ENCODE measurements around the gene ZNF57.
"Not testable (repeated sequence)": the region's sequence is repeated elsewhere in the genome, so short reads cannot be mapped to it uniquely, and the experiment has no call there.

Gene ZNF57

DNA sequence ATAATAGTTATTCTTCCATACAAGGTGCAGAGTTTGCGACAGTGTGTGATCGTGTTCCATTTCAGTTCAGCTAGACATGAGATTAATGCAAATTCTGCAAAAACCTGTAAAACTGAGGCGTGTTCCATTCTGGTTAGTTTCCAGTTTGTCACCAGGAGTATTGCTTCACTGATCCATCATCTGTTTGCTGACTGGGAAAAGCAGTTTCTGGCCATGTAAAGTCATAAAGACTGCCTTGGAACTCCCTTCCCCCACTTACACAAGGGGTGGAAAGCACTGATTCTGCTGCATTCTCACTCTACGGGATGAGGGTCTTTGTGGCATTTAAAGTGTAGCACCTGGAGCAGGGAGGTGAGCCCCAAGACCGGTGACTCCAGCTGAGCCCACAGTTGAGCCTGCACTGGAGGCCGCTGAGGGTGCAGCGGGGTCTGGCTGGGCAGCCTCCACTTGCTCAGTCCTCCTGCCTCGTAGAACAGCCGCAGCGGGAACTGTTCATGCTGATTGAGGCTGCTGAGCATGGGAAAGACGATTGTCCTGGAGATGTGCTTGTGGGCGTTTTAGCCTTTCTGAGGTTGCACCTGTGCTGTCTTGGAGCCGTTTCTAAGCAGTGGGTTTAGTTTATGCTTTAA, 2.0 kb downstream of the ZNF57 start:
- DNase-seq = no peak

DNA sequence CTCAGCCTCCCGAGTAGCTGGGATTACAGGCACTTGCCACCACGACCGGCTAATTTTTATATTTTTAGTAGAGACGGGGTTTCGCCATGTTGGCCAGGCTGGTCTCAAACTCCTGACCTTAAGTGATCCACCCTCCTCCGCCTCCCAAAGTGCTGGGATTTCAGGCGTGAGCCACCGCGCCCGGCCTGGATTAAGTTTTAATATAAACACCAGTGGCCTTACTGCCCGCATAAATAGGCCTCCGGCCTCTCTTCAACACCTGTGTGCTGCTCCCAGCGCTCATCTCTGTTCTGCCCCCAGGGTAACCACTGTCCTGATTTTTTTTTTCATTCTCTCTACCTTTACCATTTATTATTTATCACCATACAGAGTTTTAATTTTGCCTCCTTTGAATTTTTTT, 2.6 kb downstream of the ZNF57 start:
- not testable (repeated sequence) for DNase-seq

DNA sequence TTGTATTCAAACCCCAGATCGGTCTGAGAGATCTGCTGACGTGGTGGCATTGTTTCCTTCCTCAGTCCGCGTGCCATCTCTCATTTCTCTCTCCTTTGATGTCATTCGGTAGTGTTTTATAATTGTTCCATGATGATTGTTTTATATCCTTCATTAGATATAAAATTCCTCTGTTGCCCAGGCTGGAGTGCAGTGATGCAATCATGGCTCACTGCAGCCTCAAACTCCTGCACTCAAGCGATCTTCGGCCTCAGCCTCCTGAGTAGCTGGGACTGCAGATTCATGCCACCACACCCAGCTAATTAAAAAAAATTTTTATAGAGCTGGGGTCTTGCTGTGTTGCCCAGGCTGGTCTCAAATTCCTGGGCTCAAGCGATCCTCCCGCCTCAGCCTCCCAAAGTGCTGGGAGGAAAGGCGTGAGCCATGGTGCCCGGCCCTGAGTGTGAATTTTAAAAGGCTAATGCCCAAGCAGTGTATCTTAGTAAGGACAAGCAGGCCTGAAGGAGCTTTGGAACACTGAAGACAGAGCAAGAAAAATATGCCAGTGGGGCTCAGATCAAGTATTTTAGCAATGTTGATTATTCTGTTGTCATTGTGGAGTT, 5.3 kb downstream of the ZNF57 start:
- DNase-seq = no peak

DNA sequence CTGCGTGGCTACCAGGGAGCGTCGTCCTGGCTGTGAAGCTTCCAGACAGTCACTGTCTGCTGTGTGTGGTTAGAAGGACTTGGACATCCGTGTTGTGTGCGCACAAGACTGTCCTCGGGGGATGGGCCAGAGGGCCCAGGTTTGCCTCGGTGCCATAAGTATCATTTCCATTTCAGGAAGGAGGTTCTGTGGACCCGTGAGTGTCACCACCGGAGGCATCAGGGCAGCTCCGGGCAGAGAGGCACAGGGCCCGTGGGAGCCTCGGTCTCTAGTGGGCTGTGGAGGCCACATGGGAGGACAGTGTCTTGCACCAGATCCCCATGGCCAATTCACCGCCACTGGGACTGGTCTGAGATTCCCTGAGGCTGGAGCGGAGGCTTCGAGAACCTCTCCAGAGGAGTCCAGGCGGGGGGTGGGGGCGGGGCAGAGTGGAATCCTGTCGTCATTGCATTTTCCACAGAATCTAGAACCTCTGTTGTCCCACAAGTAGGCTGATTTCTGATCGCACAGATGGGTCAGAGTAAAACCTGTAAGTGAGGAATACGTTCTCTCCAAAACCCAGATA, 6.0 kb downstream of the ZNF57 start:
- DNase-seq = no peak

DNA sequence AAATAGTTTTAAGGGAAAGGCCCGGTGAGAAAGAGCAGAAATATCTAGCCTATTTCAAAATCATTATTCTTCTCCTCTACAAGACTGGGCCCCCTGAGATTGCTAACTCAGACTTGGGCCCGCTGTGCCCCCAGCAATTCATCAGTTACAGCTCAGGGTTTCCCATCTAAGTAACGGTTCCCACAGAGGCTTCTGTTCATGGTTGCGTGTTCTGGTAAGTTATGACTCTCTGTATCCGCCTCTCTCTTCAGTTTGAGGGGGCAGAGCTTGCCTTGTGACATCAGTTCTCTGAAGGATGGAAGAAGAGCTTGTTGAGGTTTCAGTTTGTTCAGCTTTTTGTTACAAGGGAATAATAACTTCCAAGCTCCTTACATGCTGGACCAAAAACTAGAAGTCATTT, 11.6 kb downstream of the ZNF57 start:
- DNase-seq = no peak

DNA sequence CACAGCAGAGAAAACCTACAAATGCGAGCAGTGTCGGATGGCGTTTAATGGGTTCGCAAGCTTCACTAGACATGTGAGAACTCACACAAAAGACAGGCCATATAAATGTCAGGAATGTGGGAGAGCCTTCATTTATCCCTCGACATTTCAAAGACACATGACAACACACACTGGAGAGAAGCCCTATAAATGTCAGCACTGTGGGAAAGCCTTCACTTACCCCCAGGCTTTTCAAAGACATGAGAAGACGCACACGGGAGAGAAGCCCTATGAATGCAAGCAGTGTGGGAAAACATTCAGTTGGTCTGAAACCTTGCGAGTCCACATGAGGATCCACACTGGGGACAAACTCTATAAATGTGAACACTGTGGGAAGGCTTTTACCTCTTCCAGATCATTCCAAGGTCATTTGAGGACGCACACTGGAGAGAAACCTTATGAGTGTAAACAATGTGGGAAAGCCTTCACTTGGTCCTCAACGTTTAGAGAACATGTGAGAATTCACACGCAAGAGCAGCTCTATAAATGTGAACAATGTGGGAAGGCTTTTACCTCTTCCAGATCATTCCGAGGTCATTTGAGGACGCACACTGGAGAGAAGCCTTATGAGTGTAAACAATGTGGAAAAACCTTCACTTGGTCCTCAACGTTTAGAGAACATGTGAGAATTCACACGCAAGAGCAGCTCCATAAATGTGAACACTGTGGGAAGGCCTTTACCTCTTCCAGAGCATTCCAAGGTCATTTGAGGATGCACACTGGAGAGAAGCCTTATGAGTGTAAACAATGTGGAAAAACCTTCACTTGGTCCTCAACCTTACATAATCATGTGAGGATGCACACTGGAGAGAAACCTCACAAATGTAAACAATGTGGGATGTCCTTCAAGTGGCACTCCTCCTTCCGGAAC, 16.8 kb downstream of the ZNF57 start:
- DNase-seq = no peak

DNA sequence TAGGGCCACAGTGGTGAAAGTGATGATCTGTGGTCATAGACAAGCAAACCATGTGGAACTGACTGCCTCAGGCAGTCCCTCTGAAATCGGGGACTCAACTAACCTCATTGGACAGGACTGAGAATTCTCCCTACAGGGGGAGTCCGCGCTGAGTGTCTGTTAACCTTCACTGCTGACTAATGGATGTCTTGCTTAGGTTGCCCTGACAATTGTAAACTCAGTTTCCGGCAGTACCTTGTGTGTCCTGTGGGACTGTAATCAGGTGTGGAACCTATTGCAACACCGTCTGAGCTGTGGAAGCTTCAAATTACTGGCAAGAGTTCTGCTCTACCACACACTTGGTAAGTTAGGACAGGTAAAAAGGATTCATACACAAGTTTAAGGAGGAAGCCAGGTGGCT, 22.3 kb downstream of the ZNF57 start:
- DNase-seq = no peak

DNA sequence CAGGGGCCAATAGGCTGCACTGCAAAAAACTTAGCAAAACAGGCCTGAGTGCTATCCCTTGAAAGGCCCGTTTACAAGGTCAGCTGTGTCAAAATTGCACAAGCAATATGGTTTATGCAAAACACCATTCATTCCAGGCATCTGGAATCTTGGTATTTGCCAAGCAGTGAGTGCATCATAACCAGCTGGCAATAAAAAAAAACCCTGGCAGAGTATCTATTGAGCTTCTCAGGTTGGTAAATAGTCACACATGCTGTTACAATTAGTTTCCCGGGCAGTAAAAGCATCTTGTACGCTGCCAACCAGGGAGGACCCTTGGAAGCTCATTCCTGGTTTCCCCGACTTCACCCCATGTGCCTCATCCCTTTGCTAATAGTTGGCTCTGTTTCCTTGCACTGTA, 22.8 kb downstream of the ZNF57 start:
- no peak for DNase-seq

DNA sequence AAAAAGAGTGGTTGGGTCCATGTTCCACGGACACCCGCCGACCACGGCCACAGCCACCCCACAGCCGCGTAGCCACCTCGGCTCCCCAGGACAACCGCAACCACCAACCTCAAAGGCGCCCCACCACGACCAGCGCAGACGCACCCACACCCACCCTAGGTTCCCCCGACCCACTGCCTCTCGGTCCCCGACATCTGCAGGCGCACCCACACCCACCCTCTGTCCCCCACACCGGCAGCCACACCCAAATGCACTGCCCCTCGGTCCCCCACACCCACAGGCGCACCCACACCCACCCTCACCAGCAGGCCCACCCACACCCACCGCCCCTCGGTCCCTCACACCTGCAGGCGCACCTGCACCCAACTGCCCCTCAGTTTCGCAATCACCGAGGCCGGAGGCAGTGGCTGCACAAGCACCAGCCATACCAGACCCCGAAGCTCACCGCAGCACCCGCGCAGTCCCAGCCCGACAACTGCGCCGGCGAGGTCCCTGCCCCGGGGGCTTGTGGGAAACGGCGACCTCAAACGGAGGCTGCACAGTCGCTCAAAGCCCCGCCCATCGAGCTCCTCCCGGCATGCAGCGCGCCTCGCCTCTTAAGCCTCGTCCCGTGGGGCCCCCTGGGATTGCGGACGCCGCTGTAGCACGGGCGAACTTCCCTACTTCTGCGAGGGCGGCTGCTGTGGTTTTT, 25.8 kb downstream of the ZNF57 start:
- DNase-seq = no peak

DNA sequence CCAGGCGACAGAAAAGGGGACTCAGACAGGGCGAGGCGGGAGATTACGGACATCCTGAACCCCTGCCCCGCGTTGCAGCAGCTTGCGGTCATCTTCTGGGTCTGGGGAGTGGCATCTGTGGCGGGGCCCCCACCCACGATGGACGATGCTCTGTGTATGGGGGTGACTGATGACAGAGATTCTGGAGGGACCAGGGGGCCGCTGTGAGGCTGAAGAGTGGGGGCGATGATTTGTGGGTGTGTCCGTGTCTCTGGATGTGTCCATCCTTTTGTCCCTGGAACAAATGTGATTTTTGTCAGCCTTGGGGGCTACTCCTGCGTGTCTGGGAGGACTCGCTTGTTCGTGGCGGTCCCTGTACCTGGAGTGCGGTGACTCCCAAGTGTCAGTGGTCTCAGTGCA, 26.3 kb downstream of the ZNF57 start:
- no peak for DNase-seq

DNA sequence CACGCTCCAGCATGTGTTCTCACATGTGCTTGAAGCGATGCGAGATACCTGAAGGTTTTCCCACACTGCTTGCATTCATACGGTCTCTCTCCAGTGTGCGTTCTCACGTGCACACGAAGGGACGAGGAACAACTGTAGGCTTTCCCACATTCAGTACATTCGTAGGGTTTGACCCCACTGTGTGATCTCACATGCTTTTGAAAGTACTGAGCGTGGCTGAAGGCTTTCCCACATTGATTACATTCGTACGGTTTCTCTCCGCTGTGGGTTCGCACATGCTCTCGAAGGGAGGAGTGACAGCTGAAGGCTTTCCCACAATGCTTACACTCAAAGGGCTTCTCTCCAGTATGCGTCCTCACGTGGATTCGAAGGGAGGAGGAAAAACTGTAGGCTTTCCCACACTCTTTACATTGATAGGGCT, 32.8 kb downstream of the ZNF57 start:
- DNase-seq = no peak

DNA sequence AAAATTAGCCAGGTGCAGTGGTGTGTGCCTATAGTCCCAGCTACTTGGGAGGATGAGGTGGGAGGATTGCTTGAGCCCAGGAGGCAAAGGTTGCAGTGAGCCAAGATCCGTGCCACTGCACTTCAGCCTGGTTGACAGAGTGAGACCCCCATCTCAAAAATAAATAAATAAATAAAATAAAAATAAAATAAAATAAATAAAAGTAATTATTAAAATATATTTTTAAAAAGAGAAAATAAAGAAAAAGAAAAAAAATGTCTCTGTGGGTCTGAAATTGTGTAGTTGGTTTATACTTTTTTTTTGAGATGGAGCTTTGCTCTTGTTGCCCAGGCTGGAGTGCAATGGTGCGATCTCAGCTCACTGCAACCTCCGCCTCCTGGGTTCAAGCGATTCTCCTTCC, 35.1 kb downstream of the ZNF57 start:
- DNase-seq = not testable (repeated sequence)

DNA sequence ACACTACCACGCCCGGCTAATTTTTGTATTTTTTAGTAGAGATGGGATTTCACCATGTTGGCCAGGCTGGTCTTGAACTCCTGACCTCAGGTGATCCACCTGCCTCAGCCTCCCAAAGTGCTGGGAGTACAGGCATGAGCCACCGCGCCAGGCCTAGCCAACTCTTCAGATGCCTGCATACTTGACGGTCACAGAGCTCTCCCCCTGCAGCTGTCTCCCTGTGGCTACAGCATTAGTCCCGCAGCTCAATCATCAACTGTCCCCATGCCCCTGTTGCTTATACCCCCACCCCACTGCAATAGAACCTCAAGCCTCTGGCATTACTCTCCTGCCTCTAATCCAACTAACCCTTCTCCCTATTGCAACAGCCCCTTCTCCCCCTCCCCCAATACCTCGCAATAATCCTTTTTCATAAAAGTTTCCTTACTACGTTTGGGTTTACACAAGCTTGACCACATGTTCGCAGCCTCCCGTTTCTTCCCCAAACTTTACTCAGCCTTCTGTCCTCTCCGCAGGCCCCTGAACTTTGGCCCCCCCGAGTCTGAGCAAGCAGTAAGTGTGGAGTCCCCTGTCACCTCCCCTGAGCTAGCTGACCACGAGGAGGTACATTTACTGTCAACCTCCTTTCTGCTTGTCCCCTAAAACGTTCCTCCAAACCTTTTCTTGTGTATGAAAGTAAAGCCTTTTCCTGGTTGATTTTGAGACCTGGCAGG, 42.4 kb downstream of the ZNF57 start:
- no peak for DNase-seq

DNA sequence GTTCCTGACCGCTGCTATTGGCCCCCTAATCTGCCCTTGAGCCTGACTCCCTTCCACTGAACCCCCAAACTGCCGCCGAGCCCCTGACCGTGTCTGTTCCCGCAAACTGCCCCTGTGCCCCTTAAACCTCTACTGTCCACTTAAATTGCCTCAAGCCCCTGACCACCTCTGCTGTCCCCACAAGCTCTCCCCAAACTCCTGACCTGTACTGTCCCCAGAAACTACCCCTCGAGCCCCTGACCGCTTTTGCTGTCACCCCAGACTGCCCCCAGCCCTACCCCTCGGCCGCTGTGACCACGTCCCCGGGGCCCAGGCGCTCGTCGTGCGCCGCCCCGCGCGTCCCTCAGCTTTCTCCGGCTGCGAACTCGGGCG, 43.7 kb downstream of the ZNF57 start:
- DNase-seq = no peak

DNA sequence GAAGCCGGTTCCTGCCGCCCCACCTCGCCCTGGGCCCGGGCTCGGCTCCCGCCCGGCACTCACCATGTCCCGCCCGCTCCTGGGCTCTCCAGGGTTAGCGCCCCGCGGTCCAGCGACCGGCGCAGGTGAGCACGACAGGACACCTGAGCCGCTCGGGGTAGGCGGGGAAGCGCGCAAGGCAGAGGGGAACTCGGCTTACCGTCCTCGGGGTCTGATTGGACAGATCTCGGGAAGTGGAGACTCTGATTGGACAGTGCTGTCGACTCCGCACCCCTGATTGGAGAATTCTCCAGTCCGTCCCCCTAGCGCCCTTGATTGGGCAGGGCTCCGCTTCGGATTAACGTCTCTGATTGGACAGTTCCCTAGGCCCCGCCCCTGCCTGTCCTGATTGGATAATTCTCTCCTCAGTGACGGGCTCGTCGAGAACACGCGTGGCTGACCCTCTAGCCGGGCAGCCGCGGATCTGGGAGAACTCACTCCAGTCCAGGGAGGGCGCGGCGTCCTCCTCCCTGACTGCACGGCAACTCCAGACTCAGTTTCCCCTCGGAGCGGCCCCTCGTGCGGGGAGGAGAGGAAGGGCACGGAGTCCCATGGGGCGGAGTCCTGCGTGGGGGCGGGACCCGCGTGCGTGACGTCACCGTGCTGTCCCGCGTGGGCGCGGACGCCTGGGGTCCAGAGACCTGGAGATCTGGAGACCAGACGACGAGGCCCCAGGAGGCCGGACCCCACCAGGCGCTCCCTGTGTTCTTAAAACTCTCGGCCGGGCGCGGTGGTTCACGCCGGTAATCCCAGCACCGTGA, 44.2 kb downstream of the ZNF57 start, which contains the start of gene ZNF77:
TSS of gene ZNF77 (minus strand) at position 197 of the 800 bp plus-strand sequence. CDS start at position 66, 131 bp downstream.
- peak; percentile 94 for DNase-seq

DNA sequence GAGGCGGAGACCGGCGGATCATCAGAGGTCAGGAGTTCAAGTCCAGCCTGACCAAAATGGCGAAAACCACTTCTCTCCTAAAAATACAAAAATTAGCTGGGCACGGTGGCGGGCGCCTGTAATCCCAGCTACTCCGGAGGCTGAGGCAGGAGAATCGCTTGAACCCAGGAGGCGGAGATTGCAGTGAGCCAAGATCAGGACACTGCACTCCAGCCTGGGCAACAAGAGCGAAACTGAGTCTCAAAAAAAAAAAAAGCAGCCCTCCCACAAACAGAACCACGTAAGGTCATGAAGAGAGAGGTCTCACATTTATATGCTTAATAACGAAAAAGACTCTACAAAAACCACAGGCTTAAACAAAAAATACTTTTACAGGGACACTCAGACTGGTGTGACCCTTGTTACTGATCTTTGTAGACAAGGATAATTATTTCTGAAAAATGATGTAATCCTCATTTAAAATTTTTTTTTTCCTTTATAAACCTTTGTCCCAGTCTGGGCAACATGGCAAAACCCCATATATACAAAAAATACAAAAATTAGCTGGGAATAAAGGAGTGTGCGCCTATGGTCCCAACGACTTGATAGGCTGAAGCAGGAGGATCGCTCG, 45.0 kb downstream of the ZNF57 start:
- DNase-seq = no peak

DNA sequence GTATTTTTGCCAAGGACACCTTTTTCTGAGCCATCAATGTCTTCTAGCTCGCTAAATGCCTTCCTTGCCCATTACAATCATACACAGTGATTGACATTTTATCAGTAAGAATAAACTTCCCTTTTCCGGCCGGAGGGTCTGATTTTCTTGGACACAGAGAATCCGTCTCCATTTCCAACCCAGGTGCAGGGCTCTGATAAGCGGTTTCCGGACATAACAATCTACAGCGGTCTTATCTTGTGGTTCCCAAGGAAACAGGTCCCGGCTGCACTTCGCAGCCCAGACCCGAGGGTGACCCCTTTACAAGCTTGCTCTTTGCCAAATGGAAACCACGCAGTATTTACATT, 49.2 kb downstream of the ZNF57 start:
- no peak for DNase-seq

DNA sequence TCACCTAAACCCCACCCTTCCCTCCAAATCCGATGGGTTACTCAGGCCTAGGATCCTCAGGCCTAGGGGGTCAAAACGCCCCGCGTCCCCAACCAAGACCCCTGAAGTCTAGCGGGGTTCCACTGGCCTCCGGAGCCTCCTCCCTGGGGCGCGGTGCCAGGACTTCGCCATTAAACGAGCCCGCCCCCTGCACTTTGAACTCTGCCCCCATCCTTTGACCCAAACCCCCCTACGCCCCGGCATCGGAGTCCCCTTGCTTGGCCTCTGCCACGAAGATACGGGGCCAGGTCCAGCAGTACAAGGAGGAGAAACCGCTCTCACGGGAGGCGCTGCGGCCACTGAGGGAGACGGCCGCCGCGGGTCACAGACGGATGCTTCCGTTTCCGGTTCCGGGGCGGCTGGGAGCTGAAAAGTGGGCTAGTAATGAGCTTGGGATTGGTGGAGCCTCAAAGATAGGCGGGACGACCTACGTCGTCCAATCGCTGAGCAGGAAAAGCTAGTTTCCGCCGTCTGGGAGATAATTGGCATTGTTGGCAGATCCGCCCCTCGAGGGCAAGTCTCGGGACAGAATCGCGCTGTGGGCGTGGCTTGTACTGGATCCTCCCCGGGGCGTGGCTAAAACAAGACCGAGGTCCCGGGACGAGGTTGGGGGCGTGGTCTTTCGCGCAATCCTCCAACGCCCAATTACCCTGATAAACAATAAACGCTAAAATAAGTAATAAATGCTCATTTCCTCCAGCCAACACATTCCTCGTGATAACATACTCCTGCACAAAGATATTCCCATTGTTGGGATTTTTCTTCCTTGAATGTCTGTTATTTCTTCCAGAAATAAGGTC, 49.8 kb downstream of the ZNF57 start:
- peak; percentile 94 for DNase-seq

DNA sequence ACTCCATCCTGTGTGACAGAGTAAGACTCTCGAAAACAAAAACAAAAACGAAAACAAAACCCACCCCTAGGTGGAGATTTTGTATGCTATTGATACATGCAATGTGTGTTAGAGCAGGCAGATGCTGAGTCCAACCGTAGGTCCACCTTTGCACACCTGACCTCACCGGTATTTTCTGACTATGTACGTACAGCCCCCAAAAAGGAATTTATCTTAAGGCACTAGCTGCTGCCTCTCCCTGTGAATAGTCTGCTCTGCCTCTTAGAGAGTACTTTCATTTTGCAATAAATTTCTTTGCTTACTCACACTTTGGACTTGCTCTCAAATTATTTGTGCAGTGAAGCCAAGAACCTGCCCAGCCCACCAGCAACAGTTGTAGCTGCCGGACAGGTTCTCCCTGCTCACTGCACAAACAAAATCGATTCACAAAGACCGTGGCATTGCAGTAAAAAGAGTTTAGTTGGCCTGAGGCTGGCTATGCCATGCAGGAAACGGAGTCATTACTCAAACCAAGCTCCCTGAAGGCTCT, 52.3 kb downstream of the ZNF57 start:
- DNase-seq = peak; percentile 68

DNA sequence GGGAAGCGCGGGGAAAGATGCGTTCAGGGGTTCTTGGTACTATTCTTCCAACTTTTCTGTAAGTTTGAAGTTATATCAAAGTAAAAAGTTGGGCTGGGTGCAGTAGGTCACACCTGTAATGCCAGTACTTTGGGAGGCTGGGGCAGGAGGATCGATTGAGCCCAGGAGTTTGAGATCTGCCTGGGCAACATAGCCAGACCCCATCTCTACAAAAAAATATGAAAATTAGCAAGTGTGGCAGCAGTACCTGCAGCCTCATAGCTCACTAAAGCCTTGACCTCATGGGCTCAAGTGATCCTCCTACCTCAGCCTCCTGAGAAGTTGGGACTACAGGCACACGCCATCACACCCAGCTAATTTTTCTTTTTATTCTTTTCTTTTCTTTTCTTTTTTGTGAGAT, 56.4 kb downstream of the ZNF57 start:
- no peak for DNase-seq
